PC-9 (cell line): ENCODE data around the gene AP4E1. TPM values are rescaled to one million over a fixed set of nuclear protein-coding genes. Genes with fewer than 3 reads are reported as not detected.

ENCODE experiments used
- BruUV-seq: library from RNA; stranded (reverse); fragments of 400-500 nt; replicated peaks from 2 replicates; lab custom pipeline; 2021; lab: Mats Ljungman, UMichigan
- CTCF ChIA-PET: fragments of 300-600 bp; sonication (Branson Sonifier 250); formaldehyde crosslinking; loops from one replicate; lab custom pipeline; 2022; ENCODE audit warnings: antibody characterized with exemption; lab: Charles Lee
- POLR2A ChIA-PET: fragments of 300-600 bp; sonication (Branson Sonifier 250); formaldehyde crosslinking; loops from one replicate; lab custom pipeline; 2022; ENCODE audit warnings: antibody characterized with exemption; ENCODE audit not compliant: unreplicated experiment; lab: Charles Lee
- DNase-seq, 2 experiments: peaks; one replicate each; pipeline versions ENCODE4 v3.0.0 to v3.0.0-alpha.2; 2015 to 2022; ENCODE audit warnings: mixed read lengths in 1 of 2
- H2AFZ ChIP-seq: fragments of 200-600 bp; sonication (generic); 2 replicates; pipeline ENCODE4 v1.8.1; 2017; ENCODE audit warnings: antibody characterized with exemption
- H3F3A ChIP-seq: fragments of 200-600 bp; sonication (generic); 2 replicates; pipeline ENCODE4 v1.8.1; 2017; ENCODE audit warnings: antibody characterized with exemption, mild to moderate bottlenecking, low read depth; ENCODE audit not compliant: insufficient read depth
- H3K27ac ChIP-seq: fragments of 200-600 bp; sonication (generic); 2 replicates; pipeline ENCODE4 v1.6.1; 2016; ENCODE audit warnings: mixed run types
- H3K27me3 ChIP-seq: fragments of 200-600 bp; sonication (generic); 2 replicates; pipeline ENCODE4 v1.6.1; 2016; ENCODE audit warnings: low read depth, mixed run types; ENCODE audit not compliant: insufficient read depth
- H3K36me3 ChIP-seq: fragments of 200-600 bp; sonication (generic); 2 replicates; pipeline ENCODE4 v1.6.1; 2016; ENCODE audit warnings: low read depth, mixed run types
- H3K4me1 ChIP-seq: fragments of 200-600 bp; sonication (generic); replicated peaks from 2 replicates; pipeline ENCODE4 v1.6.1; 2016; ENCODE audit warnings: mixed run types; ENCODE audit not compliant: insufficient read depth
- H3K4me2 ChIP-seq: fragments of 200-600 bp; sonication (generic); 2 replicates; pipeline ENCODE4 v1.6.1; 2017; ENCODE audit warnings: mixed run types
- H3K4me3 ChIP-seq: fragments of 200-600 bp; sonication (generic); 2 replicates; pipeline ENCODE4 v1.6.1; 2016; ENCODE audit warnings: mixed run types
- H3K79me2 ChIP-seq: fragments of 200-600 bp; sonication (generic); 2 replicates; pipeline ENCODE4 v1.6.1; 2017; ENCODE audit warnings: low read depth, mixed run types
- H3K9me2 ChIP-seq: fragments of 200-600 bp; sonication (generic); 2 replicates; pipeline ENCODE4 v1.8.1; 2017; ENCODE audit warnings: mild to moderate bottlenecking; ENCODE audit not compliant: insufficient read depth
- H3K9me3 ChIP-seq: fragments of 200-600 bp; sonication (generic); 2 replicates; pipeline ENCODE4 v1.8.1; 2016; ENCODE audit warnings: low read depth; ENCODE audit not compliant: insufficient read depth
- H4K20me1 ChIP-seq: fragments of 200-600 bp; sonication (generic); 2 replicates; pipeline ENCODE4 v1.8.1; 2017; ENCODE audit not compliant: insufficient read depth
- CTCF ChIP-seq: fragments of 200-600 bp; sonication (generic); conservative IDR thresholded peaks from 2 replicates; pipeline ENCODE4 v1.6.1; 2017; ENCODE audit warnings: mixed run types, antibody characterized with exemption, mild to moderate bottlenecking, moderate library complexity
- EZH2 ChIP-seq: fragments of 200-600 bp; sonication (generic); IDR thresholded peaks from 2 replicates; pipeline ENCODE4 v1.8.0; 2017; ENCODE audit warnings: antibody characterized with exemption, low read depth
- intact Hi-C: fragments of 100-400 bp; cut with micrococcal nuclease; formaldehyde crosslinking; loops from one replicate; pipeline ENCODE4 v1.10.0; 2022; ENCODE audit not compliant: unreplicated experiment
- total RNA-seq: library from RNA; stranded (reverse); gene quantifications from 2 replicates; pipeline ENCODE4 v1.2.3, GENCODE V29; 2021

Gene AP4E1
- total RNA-seq, 1 experiment from 2014 or later = 10.0 TPM

GRCh38 chr15:50993598-50993997 is 85.1 kb downstream of the AP4E1 start:
- Histone ChIP-seq H3K36me3 (no peaks in the 10 kb centered on the region), H3K27ac (no peak overlapping the region), H3K9me2 (no peaks in the 10 kb centered on the region), H3K4me3 (no peak overlapping the region), H4K20me1 (no peaks in the 10 kb centered on the region), H3F3A (no peaks in the 10 kb centered on the region), H3K4me2 (no peak overlapping the region), H3K4me1 (no peaks in the 10 kb centered on the region), H2AFZ (no peak overlapping the region), H3K79me2 (no peaks in the 10 kb centered on the region), H3K27me3 (no peaks in the 10 kb centered on the region), H3K9me3 (no peaks in the 10 kb centered on the region)
- DNase-seq = no peak
- ChIA-PET POLR2A (no interaction called here), CTCF (no interaction called here)
- intact Hi-C loops = no loop called here
- TF ChIP-seq CTCF (no peak), EZH2 (no peak)
- BruUV-seq = no TSS peak

GRCh38 chr15:50996641-50997040 is 88.2 kb downstream of the AP4E1 start:
- BruUV-seq = no TSS peak
- ChIA-PET POLR2A (no interaction called here), CTCF (no interaction called here)

GRCh38 chr15:50997371-50998051 is 89.0 kb downstream of the AP4E1 start:
- Histone ChIP-seq H3K9me2 (no peaks in the 10 kb centered on the region), H3K4me1 (no peaks in the 10 kb centered on the region)

More at GRCh38 chr15:50996641-50997040, 88.2 kb downstream of the AP4E1 start:
- no peak overlapping the region for H3K4me2 ChIP-seq
- no peaks in the 10 kb centered on the region for H3K79me2 ChIP-seq
- H3K4me1 ChIP-seq = no peaks in the 10 kb centered on the region
- no peak overlapping the region for H2AFZ ChIP-seq
- peak in 1 of 2 experiments; percentile 40 for DNase-seq
- TF ChIP-seq EZH2 (no peak), CTCF (no peak)
- no peaks in the 10 kb centered on the region for H3F3A ChIP-seq
- intact Hi-C loops = no loop called here
- H3K9me2 ChIP-seq = no peaks in the 10 kb centered on the region
- no peak overlapping the region for H3K27ac ChIP-seq
- no peaks in the 10 kb centered on the region for H4K20me1 ChIP-seq
- no peaks in the 10 kb centered on the region for H3K36me3 ChIP-seq
- no peaks in the 10 kb centered on the region for H3K9me3 ChIP-seq
- no peak overlapping the region for H3K4me3 ChIP-seq
- H3K27me3 ChIP-seq = no peaks in the 10 kb centered on the region

More at GRCh38 chr15:50997371-50998051, 89.0 kb downstream of the AP4E1 start:
- POLR2A ChIA-PET = no interaction called here
- H3F3A ChIP-seq = no peaks in the 10 kb centered on the region
- no peak overlapping the region for H2AFZ ChIP-seq
- no peak for TF ChIP-seq EZH2
- TF ChIP-seq CTCF = no peak
- no peaks in the 10 kb centered on the region for H3K27me3 ChIP-seq
- no peaks in the 10 kb centered on the region for H4K20me1 ChIP-seq
- CTCF ChIA-PET = no interaction called here
- no peak overlapping the region for H3K4me2 ChIP-seq
- no TSS peak for BruUV-seq
- H3K79me2 ChIP-seq = no peaks in the 10 kb centered on the region
- no peak overlapping the region for H3K27ac ChIP-seq
- H3K36me3 ChIP-seq = no peaks in the 10 kb centered on the region
- DNase-seq = no peak
- intact Hi-C loops = no loop called here
- H3K9me3 ChIP-seq = no peaks in the 10 kb centered on the region
- H3K4me3 ChIP-seq = no peak overlapping the region
